Pancreas (tissue), 10 donors: ENCODE results near the gene WDR43. TPM values are rescaled to one million over a fixed set of nuclear protein-coding genes. Genes with fewer than 3 reads are reported as not detected.

Source experiments
- ATAC-seq, 4 donors: fragments of 200-7000 bp; cut with Tn5 transposase; one replicate each; pipeline versions ENCODE4 v1.8.0 to v1.9.1; 2020; ENCODE audit warnings: mild to moderate bottlenecking in 4 of 4, moderate library complexity in 4 of 4
- DNase-seq, 6 donors: peaks; one replicate each; pipeline ENCODE4 v3.0.0-alpha.2; 2020
- FAIRE-seq: peaks from 2 replicates; lab custom pipeline; 2012; peaks lifted over from hg19 to GRCh38; lab: Jason Lieb, UNC
- H3K27ac ChIP-seq, 4 donors: fragments of 200-600 bp; sonication (generic); 1 replicate in 3 of 4; 2 replicates in 1 of 4; pipeline versions ENCODE4 v1.5.0 to v1.8.0; 2020
- H3K27me3 ChIP-seq, 4 donors: fragments of 200-600 bp; one replicate each; pipeline ENCODE4 v1.8.0; 2021
- H3K36me3 ChIP-seq, 3 donors: fragments of 200-600 bp; sonication (generic) in 1 of 3; one replicate each; pipeline versions ENCODE4 v1.5.0 to v1.8.0; 2020 to 2021
- H3K4me1 ChIP-seq, 3 donors: fragments of 200-600 bp; one replicate each; pipeline ENCODE4 v1.8.0; 2021
- H3K4me3 ChIP-seq, 4 donors: fragments of 200-600 bp; sonication (generic) in 2 of 4; one replicate each; pipeline versions ENCODE4 v1.5.0 to v1.8.0; 2020 to 2021
- H3K9me3 ChIP-seq, 4 donors: fragments of 200-600 bp; one replicate each; pipeline ENCODE4 v1.8.0; 2021
- WGBS, 2 donors: extraction: QIAGEN DNeasy Blood & Tissue Kit; methylation state at CpG; one replicate each; pipeline ENCODE4 v1.1.7; 2013; 5-methylcytosine and 5-hydroxymethylcytosine counted together
- intact Hi-C, 3 donors: fragments of 100-400 bp; cut with DNase I; formaldehyde crosslinking; loops; one replicate each; pipeline versions ENCODE4 v1.11.1 to v1.14.2; 2022
- polyA plus RNA-seq, 2 donors: library from polyadenylated mRNA; stranded (reverse); fragments of 200-250 nt; gene quantifications; one replicate each; pipeline ENCODE4 v1.2.3, GENCODE V29; 2013
- total RNA-seq, 6 donors: library from RNA; stranded (reverse); fragmentation: NEBNext Ultra II Directional in 4 of 6; extraction: Animal tissue kit (Norgen Biotek cat#: 25700) in 4 of 6; gene quantifications; one replicate each; pipeline versions ENCODE4 v1.2.1 to v1.2.4, GENCODE V29; 2021 to 2023
- TF ChIP-seq, protein P1 (sequence below), 4 donors: fragments of 200-600 bp; sonication (generic) in 3 of 4; IDR thresholded peaks; one replicate each; pipeline versions ENCODE4 v1.5.0 to v1.8.0; 2021; ENCODE audit warnings: antibody characterized with exemption in 4 of 4
- donor health status: healthy with polysubstance abuse.
- donor health status: DM: no; HTN: no; CAD: no; lungs with moderate emphysema.
- donor health status: DM: no; HTN: no; CAD: no.
- donor health status: control.
- donor health status: control.
- donor health status: Bipolar disorder and iron deficiency.
- donor health status: DM: yes; HTN: yes; CAD: no.
- donor health status: DM: no; HTN: no; CAD: no.
- donor health status: DM: no; HTN: no; CAD: no.
- donor health status: DM: yes; HTN: yes; CAD: no.

The WDR43 gene
- total and polyA plus RNA-seq, 8 donors, result 4.5 to 31.9 (median 22.6) TPM

DNA sequence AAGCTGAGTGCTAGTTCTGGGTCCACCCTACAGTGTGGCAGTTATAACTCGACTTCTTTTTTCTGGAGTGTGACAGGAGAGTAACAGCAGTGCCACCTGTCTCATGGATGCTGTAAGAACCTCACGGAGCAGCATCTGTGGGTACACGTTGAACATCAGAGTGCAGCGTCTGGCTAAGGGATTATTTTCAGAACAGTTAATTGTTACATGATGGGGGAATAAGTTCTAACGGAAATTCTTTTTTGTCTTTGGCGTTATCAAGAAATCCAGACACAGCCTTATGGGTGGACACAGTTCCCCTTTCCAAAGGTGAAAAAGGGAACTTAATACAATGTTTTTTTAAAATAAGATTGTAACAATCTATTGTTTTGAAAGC, 58.4 kb downstream of the WDR43 start:
- ATAC-seq (peak in 3 of 4 donors; percentile 23 to 32 (median 27)), FAIRE-seq (no peak), DNase-seq (no peak)
- Histone ChIP-seq H3K4me1 (no peaks in the 10 kb centered on the region), H3K27me3 (no peaks in the 10 kb centered on the region), H3K9me3 (no peaks in the 10 kb centered on the region), H3K27ac (no peak overlapping the region), H3K4me3 (no peak overlapping the region), H3K36me3 (peaks cover 0 to 7% (median 0%) of the 10 kb centered on the region in 3 donors)
- TF ChIP-seq, protein P1, sequence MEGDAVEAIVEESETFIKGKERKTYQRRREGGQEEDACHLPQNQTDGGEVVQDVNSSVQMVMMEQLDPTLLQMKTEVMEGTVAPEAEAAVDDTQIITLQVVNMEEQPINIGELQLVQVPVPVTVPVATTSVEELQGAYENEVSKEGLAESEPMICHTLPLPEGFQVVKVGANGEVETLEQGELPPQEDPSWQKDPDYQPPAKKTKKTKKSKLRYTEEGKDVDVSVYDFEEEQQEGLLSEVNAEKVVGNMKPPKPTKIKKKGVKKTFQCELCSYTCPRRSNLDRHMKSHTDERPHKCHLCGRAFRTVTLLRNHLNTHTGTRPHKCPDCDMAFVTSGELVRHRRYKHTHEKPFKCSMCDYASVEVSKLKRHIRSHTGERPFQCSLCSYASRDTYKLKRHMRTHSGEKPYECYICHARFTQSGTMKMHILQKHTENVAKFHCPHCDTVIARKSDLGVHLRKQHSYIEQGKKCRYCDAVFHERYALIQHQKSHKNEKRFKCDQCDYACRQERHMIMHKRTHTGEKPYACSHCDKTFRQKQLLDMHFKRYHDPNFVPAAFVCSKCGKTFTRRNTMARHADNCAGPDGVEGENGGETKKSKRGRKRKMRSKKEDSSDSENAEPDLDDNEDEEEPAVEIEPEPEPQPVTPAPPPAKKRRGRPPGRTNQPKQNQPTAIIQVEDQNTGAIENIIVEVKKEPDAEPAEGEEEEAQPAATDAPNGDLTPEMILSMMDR (IDR thresholded peaks at IDR 0.05), result no peak
- intact Hi-C loops, result no loop called here
- 44 to 49% methylated on average over 6 of the region's 6 CpGs for WGBS, 2 donors

DNA sequence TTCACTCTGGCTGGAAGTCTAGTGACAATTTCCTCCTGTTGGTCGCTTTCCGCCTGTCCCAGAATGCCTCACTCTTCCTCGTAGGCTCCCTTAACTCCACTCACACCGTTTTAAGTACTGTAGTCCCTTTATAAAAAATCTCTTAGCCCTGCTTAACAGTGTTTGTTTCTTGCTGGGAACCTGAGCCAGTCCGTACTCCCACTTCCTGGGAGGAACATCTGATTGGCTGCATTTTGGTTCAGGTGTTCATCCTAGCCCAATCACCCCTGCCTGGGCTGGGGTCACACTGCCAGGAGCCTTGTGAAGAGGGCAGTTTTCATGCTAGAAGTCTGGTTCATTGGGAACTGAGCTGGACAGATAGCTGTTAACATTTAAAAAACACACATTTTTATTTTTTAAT, 61.0 kb downstream of the WDR43 start:
- no peaks in the 10 kb centered on the region for H3K9me3 ChIP-seq
- TF ChIP-seq, protein P1 (IDR thresholded peaks at IDR 0.05), result no peak
- no peak overlapping the region for H3K27ac ChIP-seq
- DNase-seq (no peak), FAIRE-seq (no peak), ATAC-seq (no peak)
- H3K36me3 ChIP-seq, result no peaks in the 10 kb centered on the region
- H3K4me1 ChIP-seq, result no peaks in the 10 kb centered on the region
- intact Hi-C loops, result loop anchor here in 1 of 3 donors (5.0 kb wide), 1 partner anchor 237 kb away; no protein-coding TSS in a partner anchor
- H3K27me3 ChIP-seq, result no peaks in the 10 kb centered on the region
- 30 to 47% methylated on average over 5 of the region's 5 CpGs for WGBS, 2 donors
- H3K4me3 ChIP-seq, result no peak overlapping the region

DNA sequence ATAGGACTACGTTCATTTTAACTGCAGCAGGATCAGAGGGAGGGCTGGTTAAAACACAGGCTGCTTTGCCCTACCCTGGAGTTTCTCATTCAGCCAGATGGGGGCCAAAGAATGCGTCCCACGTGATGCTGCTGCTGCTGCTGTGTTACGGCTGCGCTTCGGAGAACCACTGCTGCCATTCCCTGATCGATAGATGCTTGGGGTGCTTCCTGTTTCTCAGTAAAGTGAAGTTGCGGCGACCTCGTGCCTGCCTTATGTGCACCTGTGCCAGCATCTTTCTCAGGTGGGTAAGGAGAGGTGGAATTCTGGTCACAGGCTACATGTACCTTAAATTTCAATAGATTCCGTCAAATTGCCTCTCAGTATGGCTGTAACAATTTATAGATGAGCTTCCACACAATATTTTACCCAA, 62.0 kb downstream of the WDR43 start:
- FAIRE-seq (no peak), ATAC-seq (peak in 2 of 4 donors; percentile 37 to 51), DNase-seq (no peak)
- no peaks in the 10 kb centered on the region for H3K9me3 ChIP-seq
- H3K27me3 ChIP-seq, result no peaks in the 10 kb centered on the region
- TF ChIP-seq, protein P1 (IDR thresholded peaks at IDR 0.05), result no peak
- H3K4me3 ChIP-seq, result no peak overlapping the region
- intact Hi-C loops, result loop anchor here in 1 of 3 donors (5.0 kb wide), 1 partner anchor 236 kb away; no protein-coding TSS in a partner anchor
- H3K36me3 ChIP-seq, result no peaks in the 10 kb centered on the region
- H3K4me1 ChIP-seq, result no peaks in the 10 kb centered on the region
- H3K27ac ChIP-seq, result no peak overlapping the region
- 7 to 16% methylated on average over 11 of the region's 11 CpGs for WGBS, 2 donors

DNA sequence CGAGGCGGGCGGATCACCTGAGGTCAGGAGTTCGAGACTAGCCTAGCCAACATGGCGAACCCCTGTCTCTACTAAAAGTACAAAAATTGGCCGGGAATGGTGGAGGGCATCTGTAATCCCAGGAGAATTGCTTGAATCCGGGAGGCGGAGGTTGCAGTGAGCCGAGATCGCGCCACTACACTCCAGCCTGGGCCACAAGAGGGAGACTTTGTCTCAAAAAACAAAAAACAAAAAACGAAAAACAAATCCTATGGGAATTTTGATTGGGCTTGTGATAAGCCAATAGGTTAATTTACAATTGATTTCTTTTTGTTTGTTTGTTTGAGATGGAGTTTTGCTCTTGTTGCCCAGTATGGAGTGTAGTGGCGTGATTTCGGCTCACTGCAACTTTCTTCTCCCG, 62.4 kb downstream of the WDR43 start:
- Histone ChIP-seq H3K4me3 (no peak overlapping the region), H3K36me3 (no peaks in the 10 kb centered on the region), H3K27me3 (no peaks in the 10 kb centered on the region), H3K27ac (no peak overlapping the region), H3K9me3 (no peaks in the 10 kb centered on the region), H3K4me1 (no peaks in the 10 kb centered on the region)
- 44 to 73% methylated on average over 15 of the region's 15 CpGs for WGBS, 2 donors
- ATAC-seq (no peak), DNase-seq (no peak), FAIRE-seq (no peak)
- TF ChIP-seq, protein P1 (IDR thresholded peaks at IDR 0.05), result no peak
- intact Hi-C loops, result loop anchor here in 1 of 3 donors (5.0 kb wide), 1 partner anchor 235 kb away; no protein-coding TSS in a partner anchor

DNA sequence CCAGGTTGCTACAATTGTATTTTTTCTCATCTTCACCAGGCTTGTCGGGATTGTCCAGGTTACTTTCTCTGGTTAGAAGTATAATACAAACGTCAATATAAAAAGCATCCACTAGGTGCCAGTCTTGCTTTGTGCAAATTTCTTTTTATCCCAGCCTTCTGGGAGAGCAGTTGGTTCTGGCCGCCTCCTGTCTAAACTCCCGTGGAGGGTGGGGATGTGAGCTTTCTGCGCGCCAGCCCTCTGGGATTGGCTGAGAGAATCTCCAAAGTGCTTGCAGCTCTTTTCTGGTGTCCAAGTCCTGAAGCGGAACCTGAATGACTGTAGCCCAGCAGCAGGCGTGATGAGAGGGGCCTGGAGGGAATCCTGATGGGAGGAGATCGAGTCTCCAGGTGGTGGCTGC, 64.2 kb downstream of the WDR43 start:
- no peak for FAIRE-seq
- DNase-seq, result peak in 2 of 6 donors; percentile 18 to 50
- Histone ChIP-seq H3K27me3 (no peaks in the 10 kb centered on the region), H3K9me3 (no peaks in the 10 kb centered on the region), H3K4me3 (no peak overlapping the region), H3K4me1 (no peaks in the 10 kb centered on the region), H3K36me3 (no peaks in the 10 kb centered on the region), H3K27ac (no peak overlapping the region)
- intact Hi-C loops, result loop anchor here in 1 of 3 donors (5.0 kb wide), 1 partner anchor 234 kb away; no protein-coding TSS in a partner anchor
- WGBS, 2 donors, result 22 to 26% methylated on average over 9 of the region's 9 CpGs
- peak; percentile 81 to 96 (median 94) for ATAC-seq
- TF ChIP-seq, protein P1 (IDR thresholded peaks at IDR 0.05), result peak; percentile 39 to 62 (median 40)
